ENCODE results near the gene CDC25C. TPM values are rescaled to one million over a fixed set of nuclear protein-coding genes. Genes with fewer than 3 reads are reported as not detected.

CDC25C gene
- total RNA-seq, 1 donor from 2014 or later: 1.6 TPM

DNA sequence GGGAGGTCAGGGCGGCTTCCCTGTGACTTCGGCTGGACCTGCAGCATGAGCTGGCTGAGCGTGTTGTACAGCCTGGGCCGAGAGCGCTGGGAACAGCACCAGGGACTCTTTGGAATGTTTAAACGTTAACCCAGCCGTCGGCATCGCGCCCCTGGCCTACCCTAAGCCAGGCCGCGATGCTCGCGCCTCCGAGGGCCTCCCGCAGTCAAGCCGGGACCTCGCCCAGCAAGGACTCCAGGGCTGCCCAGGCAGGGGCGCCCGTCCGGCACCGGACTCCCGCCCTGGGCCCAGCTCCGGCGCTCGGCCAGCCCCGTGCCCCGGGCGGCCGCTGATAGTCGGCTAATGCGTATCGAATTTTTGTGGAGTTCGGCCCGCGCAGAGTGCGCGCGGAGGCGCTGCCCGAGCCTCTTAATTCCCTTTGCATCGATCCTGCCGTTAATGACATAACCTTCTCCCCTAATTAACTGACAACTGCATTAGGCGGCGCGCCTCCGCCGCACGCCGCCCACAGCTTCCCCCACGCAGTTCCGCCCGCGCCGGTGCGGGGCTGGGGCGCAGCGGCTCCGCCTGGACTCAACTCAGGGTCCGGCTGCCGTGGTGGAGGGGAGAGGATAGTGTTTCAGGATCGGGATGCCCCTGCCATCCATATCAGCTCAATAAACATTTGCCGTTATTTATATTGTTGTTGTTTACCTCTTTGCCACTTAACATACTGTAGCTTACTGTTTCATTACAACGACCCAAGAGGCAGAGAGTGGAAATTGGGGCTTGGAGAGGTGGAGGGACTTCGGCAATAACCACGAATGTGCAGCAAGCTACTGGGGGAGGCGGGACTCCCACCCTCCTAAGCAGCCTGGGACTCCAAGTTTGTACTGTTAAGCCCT, 89.7 kb downstream of the CDC25C start:
- TF ChIP-seq, protein P1, sequence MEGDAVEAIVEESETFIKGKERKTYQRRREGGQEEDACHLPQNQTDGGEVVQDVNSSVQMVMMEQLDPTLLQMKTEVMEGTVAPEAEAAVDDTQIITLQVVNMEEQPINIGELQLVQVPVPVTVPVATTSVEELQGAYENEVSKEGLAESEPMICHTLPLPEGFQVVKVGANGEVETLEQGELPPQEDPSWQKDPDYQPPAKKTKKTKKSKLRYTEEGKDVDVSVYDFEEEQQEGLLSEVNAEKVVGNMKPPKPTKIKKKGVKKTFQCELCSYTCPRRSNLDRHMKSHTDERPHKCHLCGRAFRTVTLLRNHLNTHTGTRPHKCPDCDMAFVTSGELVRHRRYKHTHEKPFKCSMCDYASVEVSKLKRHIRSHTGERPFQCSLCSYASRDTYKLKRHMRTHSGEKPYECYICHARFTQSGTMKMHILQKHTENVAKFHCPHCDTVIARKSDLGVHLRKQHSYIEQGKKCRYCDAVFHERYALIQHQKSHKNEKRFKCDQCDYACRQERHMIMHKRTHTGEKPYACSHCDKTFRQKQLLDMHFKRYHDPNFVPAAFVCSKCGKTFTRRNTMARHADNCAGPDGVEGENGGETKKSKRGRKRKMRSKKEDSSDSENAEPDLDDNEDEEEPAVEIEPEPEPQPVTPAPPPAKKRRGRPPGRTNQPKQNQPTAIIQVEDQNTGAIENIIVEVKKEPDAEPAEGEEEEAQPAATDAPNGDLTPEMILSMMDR (IDR thresholded peaks at IDR 0.05): peak; percentile 26
- Mint-ChIP-seq H3K27me3 (ENCODE audit: low read depth) (peaks cover 18% of the 10 kb centered on the region), H3K4me1 (ENCODE audit: low read depth) (peaks cover 3% of the 10 kb centered on the region), H3K4me3 (ENCODE audit: unreplicated experiment) (peak overlapping the region; percentile 53), H3K36me3 (ENCODE audit: low read depth) (no peaks in the 10 kb centered on the region), H3K27ac (ENCODE audit: unreplicated experiment) (no peak overlapping the region), H3K9me3 (ENCODE audit: low read depth) (no peaks in the 10 kb centered on the region)
- DNase-seq (ENCODE audit: low spot score): no peak

DNA sequence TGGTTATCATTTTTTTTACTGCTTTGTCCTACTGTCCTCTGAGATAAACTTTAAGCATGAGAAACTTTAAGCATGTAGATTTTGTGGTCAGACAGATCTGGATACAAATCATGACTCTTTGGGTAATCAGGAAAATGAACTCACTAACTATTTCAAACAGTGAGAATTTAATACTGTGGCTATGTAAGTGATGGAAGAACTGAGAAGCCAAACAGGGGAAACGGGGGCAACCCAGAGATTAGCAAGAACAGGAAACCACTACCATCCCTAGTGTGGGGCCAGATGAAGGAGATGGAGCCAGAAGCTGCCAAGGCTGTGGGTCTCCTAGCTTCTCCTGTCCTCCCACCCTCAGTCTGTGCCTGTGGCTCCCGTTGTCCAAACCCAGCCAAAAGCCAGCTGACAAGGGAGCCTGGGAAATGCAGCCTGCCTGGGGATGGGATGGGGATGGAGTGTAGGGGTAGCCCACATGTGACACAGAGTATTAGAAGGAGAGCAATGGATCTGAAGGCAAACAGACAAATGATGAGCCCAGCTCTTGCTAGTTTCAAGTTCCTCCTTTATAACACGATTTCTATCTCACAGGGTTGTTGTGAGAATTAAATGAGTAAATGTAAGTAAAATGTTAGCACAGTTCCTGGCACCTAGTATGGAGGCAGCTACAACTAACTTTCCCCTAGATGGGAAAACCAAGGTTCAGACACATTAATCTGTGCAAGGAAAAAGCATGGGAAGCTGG, 90.8 kb downstream of the CDC25C start:
- Mint-ChIP-seq H3K4me3 (ENCODE audit: unreplicated experiment) (no peak overlapping the region), H3K9me3 (ENCODE audit: low read depth) (no peaks in the 10 kb centered on the region), H3K36me3 (ENCODE audit: low read depth) (no peaks in the 10 kb centered on the region), H3K4me1 (ENCODE audit: low read depth) (peaks cover 3% of the 10 kb centered on the region), H3K27me3 (ENCODE audit: low read depth) (peaks cover 18% of the 10 kb centered on the region), H3K27ac (ENCODE audit: unreplicated experiment) (no peak overlapping the region)
- TF ChIP-seq, protein P1 (IDR thresholded peaks at IDR 0.05): no peak
- no peak for DNase-seq (ENCODE audit: low spot score)

DNA sequence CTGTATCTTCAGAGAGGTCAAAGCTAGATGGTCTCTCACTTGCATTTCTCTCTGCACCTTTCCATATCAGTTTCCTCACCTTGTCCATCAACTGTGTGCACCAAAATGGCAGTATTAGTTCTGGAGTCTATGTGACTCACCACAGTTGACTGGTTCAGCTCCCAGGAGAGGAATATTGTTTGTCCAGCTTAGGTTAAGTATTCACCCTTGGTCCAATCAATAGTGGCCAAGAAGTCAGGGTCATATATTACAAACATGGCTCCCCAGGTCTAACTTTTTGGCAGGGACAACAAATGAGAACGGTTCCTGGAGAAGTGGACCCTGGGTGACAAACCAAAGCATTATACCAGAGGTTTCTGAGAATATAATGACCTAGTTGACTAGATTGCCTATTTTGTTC, 93.6 kb downstream of the CDC25C start:
- Mint-ChIP-seq H3K9me3 (ENCODE audit: low read depth) (no peaks in the 10 kb centered on the region), H3K27me3 (ENCODE audit: low read depth) (peaks cover 11% of the 10 kb centered on the region), H3K4me1 (ENCODE audit: low read depth) (peaks cover 3% of the 10 kb centered on the region), H3K27ac (ENCODE audit: unreplicated experiment) (no peak overlapping the region), H3K4me3 (ENCODE audit: unreplicated experiment) (no peak overlapping the region), H3K36me3 (ENCODE audit: low read depth) (no peaks in the 10 kb centered on the region)
- no peak for DNase-seq (ENCODE audit: low spot score)
- TF ChIP-seq, protein P1 (IDR thresholded peaks at IDR 0.05): no peak

Other genes starting within 250 kb of the CDC25C start
- gene WNT8A, start 247.8 kb downstream of the CDC25C start, total RNA-seq: not detected in 3 replicates
- 1.7 to 5.0 TPM (median 2.0 TPM) in 3 replicates for gene NME5, start 192.4 kb downstream of the CDC25C start, total RNA-seq
- 31.4 to 49.5 TPM (median 33.1 TPM) in 3 replicates for gene BRD8, start 153.2 kb downstream of the CDC25C start, total RNA-seq
- 5.2 to 15.9 TPM (median 14.3 TPM) in 3 replicates for gene KIF20A, start 152.7 kb downstream of the CDC25C start, total RNA-seq
- gene CDC23, start 118.5 kb downstream of the CDC25C start, total RNA-seq: 28.8 to 32.4 TPM (median 30.8 TPM) in 3 replicates
- 0.12 to 0.23 TPM in 2 of 3 replicates, not detected in the other for gene GFRA3, start 57.2 kb downstream of the CDC25C start, total RNA-seq
- gene FAM53C, start 6.5 kb upstream of the CDC25C start, total RNA-seq: 34.3 to 34.8 TPM (median 34.7 TPM) in 3 replicates
- 37.6 to 51.5 TPM (median 39.1 TPM) in 3 replicates for gene KDM3B, start 20.9 kb upstream of the CDC25C start, total RNA-seq
- 30.2 to 35.1 TPM (median 34.6 TPM) in 3 replicates for gene REEP2, start 107.3 kb upstream of the CDC25C start, total RNA-seq
- 47.6 to 103 TPM (median 82.5 TPM) in 3 replicates for gene EGR1, start 133.7 kb upstream of the CDC25C start, total RNA-seq
- gene ETF1, start 211.4 kb upstream of the CDC25C start, total RNA-seq: 85.2 to 92.1 TPM (median 88.6 TPM) in 3 replicates
- gene HSPA9, start 243.6 kb upstream of the CDC25C start, total RNA-seq: 164 to 241 TPM (median 237 TPM) in 3 replicates